SHP77 (cell line): ENCODE data around the gene F2R.
"Not testable (repeated sequence)": the region's sequence is repeated elsewhere in the genome, so short reads cannot be mapped to it uniquely, and the experiment has no call there.

Experiments
- DNase-seq, 2 experiments: peaks; one replicate each; lab custom pipeline; 2025; lab: John Stamatoyannopoulos, UW

Gene F2R

GRCh38 chr5:76720988-76721569, 5.2 kb downstream of the F2R start:
- DNase-seq, result no peak

- DNase-seq, result no peak
Measured at GRCh38 chr5:76723266-76723665, 7.3 kb downstream of the F2R start.

- DNase-seq, result no peak
Measured at GRCh38 chr5:76723906-76724305, 8.0 kb downstream of the F2R start.

GRCh38 chr5:76724871-76725270, 8.9 kb downstream of the F2R start:
- no peak for DNase-seq

- no peak for DNase-seq
Measured at GRCh38 chr5:76728965-76729364, 13.0 kb downstream of the F2R start.

- DNase-seq, result no peak
Measured at GRCh38 chr5:76729373-76730290, 13.7 kb downstream of the F2R start.

- DNase-seq, result no peak
Measured at GRCh38 chr5:76732405-76733048, 16.6 kb downstream of the F2R start.

GRCh38 chr5:76733049-76733417, 17.1 kb downstream of the F2R start:
- DNase-seq, result no peak

- DNase-seq, result no peak
Measured at GRCh38 chr5:76735762-76736545, 20.0 kb downstream of the F2R start.

GRCh38 chr5:76736679-76737556, 21.0 kb downstream of the F2R start:
- DNase-seq, result no peak

GRCh38 chr5:76737846-76738245, 21.9 kb downstream of the F2R start:
- no peak for DNase-seq

- DNase-seq, result not testable (repeated sequence)
Measured at GRCh38 chr5:76741506-76741905, 25.6 kb downstream of the F2R start.

GRCh38 chr5:76742583-76742982, 26.7 kb downstream of the F2R start:
- DNase-seq, result no peak

GRCh38 chr5:76744632-76745031, 28.7 kb downstream of the F2R start:
- no peak for DNase-seq

- no peak for DNase-seq
Measured at GRCh38 chr5:76745670-76746069, 29.7 kb downstream of the F2R start.

- no peak for DNase-seq
Measured at GRCh38 chr5:76746677-76747076, 30.8 kb downstream of the F2R start.

- no peak for DNase-seq
Measured at GRCh38 chr5:76747706-76748105, 31.8 kb downstream of the F2R start.

GRCh38 chr5:76751291-76751690, 35.4 kb downstream of the F2R start:
- DNase-seq, result no peak

- no peak for DNase-seq
Measured at GRCh38 chr5:76754668-76755078, 38.7 kb downstream of the F2R start.

- no peak for DNase-seq
Measured at GRCh38 chr5:76755779-76756637, 40.1 kb downstream of the F2R start.
